GM23338 (cell line): ENCODE results near the gene TNNI2.

Experiments
- JUNB ChIP-seq: IDR thresholded peaks from one replicate; pipeline ENCODE4 v1.6.1; 2016; ENCODE audit warnings: antibody characterized with exemption; ENCODE audit not compliant: unreplicated experiment
- TF ChIP-seq, protein P1 (sequence below), 2 experiments: fragments of 200-600 bp in 1 of 2; sonication (generic) in 1 of 2; conservative IDR thresholded peaks; 2 replicates each; pipeline versions ENCODE4 v1.5.1 to v1.6.1; 2016 to 2017; ENCODE audit warnings: antibody characterized with exemption in 2 of 2, low read depth in 2 of 2, mild to moderate bottlenecking in 2 of 2, moderate library complexity in 1 of 2
- TF ChIP-seq, protein P2 (sequence below): IDR thresholded peaks from one replicate; pipeline ENCODE4 v1.6.1; 2018; ENCODE audit warnings: antibody characterized with exemption; ENCODE audit not compliant: unreplicated experiment

GRCh38 chr11:1812274-1812673 lies 26.5 kb upstream of the TNNI2 start:
- TF ChIP-seq, protein P1, sequence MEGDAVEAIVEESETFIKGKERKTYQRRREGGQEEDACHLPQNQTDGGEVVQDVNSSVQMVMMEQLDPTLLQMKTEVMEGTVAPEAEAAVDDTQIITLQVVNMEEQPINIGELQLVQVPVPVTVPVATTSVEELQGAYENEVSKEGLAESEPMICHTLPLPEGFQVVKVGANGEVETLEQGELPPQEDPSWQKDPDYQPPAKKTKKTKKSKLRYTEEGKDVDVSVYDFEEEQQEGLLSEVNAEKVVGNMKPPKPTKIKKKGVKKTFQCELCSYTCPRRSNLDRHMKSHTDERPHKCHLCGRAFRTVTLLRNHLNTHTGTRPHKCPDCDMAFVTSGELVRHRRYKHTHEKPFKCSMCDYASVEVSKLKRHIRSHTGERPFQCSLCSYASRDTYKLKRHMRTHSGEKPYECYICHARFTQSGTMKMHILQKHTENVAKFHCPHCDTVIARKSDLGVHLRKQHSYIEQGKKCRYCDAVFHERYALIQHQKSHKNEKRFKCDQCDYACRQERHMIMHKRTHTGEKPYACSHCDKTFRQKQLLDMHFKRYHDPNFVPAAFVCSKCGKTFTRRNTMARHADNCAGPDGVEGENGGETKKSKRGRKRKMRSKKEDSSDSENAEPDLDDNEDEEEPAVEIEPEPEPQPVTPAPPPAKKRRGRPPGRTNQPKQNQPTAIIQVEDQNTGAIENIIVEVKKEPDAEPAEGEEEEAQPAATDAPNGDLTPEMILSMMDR (conservative IDR thresholded peaks at IDR 0.05; ENCODE audit: low read depth in 2 of 2), result no peak
- TF ChIP-seq, protein P2, sequence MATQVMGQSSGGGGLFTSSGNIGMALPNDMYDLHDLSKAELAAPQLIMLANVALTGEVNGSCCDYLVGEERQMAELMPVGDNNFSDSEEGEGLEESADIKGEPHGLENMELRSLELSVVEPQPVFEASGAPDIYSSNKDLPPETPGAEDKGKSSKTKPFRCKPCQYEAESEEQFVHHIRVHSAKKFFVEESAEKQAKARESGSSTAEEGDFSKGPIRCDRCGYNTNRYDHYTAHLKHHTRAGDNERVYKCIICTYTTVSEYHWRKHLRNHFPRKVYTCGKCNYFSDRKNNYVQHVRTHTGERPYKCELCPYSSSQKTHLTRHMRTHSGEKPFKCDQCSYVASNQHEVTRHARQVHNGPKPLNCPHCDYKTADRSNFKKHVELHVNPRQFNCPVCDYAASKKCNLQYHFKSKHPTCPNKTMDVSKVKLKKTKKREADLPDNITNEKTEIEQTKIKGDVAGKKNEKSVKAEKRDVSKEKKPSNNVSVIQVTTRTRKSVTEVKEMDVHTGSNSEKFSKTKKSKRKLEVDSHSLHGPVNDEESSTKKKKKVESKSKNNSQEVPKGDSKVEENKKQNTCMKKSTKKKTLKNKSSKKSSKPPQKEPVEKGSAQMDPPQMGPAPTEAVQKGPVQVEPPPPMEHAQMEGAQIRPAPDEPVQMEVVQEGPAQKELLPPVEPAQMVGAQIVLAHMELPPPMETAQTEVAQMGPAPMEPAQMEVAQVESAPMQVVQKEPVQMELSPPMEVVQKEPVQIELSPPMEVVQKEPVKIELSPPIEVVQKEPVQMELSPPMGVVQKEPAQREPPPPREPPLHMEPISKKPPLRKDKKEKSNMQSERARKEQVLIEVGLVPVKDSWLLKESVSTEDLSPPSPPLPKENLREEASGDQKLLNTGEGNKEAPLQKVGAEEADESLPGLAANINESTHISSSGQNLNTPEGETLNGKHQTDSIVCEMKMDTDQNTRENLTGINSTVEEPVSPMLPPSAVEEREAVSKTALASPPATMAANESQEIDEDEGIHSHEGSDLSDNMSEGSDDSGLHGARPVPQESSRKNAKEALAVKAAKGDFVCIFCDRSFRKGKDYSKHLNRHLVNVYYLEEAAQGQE, result no peak
- TF ChIP-seq JUNB, result no peak
